GM18498 (cell line): ENCODE measurements around the gene PER2.
"Not testable (repeated sequence)": the region's sequence is repeated elsewhere in the genome, so short reads cannot be mapped to it uniquely, and the experiment has no call there.

Experiments used
- ATAC-seq: cut with Tn5 transposase; IDR thresholded peaks from one replicate; pipeline ENCODE4 v1.9.1; 2021; ENCODE audit warnings: mild to moderate bottlenecking, moderate library complexity; ENCODE audit not compliant: unreplicated experiment

Gene PER2, protein sequence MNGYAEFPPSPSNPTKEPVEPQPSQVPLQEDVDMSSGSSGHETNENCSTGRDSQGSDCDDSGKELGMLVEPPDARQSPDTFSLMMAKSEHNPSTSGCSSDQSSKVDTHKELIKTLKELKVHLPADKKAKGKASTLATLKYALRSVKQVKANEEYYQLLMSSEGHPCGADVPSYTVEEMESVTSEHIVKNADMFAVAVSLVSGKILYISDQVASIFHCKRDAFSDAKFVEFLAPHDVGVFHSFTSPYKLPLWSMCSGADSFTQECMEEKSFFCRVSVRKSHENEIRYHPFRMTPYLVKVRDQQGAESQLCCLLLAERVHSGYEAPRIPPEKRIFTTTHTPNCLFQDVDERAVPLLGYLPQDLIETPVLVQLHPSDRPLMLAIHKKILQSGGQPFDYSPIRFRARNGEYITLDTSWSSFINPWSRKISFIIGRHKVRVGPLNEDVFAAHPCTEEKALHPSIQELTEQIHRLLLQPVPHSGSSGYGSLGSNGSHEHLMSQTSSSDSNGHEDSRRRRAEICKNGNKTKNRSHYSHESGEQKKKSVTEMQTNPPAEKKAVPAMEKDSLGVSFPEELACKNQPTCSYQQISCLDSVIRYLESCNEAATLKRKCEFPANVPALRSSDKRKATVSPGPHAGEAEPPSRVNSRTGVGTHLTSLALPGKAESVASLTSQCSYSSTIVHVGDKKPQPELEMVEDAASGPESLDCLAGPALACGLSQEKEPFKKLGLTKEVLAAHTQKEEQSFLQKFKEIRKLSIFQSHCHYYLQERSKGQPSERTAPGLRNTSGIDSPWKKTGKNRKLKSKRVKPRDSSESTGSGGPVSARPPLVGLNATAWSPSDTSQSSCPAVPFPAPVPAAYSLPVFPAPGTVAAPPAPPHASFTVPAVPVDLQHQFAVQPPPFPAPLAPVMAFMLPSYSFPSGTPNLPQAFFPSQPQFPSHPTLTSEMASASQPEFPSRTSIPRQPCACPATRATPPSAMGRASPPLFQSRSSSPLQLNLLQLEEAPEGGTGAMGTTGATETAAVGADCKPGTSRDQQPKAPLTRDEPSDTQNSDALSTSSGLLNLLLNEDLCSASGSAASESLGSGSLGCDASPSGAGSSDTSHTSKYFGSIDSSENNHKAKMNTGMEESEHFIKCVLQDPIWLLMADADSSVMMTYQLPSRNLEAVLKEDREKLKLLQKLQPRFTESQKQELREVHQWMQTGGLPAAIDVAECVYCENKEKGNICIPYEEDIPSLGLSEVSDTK (N-terminal part only)

DNA sequence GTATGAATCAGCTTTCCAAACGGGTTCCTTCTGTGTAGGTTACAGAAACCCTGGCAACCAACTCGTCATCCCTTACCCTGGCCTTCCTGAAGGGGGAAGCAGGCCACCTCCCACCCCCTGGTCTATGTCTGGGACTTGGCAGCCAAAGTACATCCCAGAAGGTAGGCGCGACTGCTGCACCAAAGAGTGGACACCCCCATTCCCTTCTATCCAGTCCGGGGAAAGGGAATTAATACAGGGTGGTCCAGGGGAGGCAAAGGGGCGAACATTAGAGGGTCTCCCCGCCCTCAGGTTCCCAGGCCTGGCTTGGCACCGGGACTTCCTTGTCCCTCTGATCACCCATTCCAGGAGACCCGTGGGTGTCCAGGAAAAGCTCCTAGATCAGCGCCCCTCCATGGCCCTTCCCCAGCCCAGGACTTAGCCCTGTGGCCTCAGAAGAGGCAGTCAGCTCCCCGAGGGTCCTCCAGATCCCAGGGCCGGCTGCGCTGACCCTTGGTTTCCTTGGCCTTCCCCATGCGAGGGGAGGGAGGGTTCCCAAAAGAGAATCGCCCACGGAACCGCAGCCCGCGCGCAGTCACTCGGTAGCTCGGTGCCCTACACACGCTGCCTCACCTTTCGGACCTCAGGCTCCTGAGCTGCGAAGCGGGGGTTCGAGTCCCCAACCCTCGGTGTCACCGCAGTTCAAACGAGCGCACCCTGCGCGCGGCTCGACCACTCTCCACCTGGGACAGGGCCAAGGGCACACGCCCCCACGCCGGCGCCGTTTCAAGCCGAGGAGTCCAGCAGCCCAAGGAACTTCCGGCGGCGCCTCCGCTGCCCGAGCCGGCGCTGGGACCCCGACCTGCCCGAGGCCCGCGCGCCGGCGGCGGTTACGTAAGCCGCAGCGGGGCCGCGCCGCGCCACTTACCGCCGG is at the start of gene PER2:
TSS of gene PER2 (minus strand) at position 874 of the 913 bp plus-strand sequence. CDS start 10,674 bp downstream, outside the sequence.
- ATAC-seq: peak; percentile 38

DNA sequence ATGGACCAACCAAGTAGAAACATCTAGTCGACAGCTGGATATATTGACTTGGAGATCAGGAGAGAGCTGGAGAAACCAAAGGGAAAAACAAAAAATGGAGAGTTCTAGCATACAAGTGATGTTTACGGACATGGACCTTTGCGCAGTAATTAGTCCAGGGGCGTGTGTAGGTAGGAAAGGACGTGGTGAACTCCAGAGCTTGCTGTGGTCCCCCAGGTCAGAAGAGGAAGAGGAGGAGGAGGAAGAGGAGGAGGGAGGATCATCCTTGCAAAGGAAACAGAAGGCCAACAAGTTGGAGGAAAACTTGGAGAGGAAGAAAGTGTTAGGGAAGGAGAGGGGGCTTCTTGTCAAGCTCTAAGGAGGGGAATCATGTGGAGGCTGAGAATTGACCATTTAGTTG is 49.4 kb upstream of the PER2 start:
- ATAC-seq: no peak

DNA sequence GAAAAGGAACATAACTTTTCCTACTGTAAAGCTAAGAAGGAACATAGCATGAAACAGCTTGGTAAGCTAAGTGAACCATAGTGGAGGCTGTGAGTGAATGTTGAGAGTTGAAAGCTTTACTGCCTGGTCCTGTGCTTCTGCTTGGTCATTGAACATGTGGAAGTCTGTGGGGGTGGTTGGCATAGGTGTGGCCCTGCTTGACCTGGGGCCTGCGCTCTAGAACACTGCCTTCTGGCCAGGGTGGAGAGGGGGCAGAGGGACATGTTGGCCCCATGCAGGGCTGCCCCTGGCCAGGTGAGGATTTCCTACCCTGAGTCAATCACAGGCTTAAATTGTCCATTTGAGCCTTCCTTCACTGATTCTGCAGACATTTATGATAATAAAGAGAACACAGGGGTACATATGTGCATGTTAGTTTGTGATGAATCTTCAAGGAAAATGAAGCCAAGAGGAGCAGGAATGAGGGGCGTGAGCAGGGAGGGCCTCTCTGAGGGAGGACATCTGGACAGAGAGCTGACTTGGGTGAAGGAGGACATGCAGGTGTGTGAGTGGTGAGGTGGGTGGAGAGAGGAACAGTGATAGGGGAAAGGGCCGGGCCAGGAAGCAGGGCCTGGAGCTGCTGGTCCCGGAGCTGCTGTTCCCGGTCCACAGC is 48.5 kb upstream of the PER2 start:
- ATAC-seq: no peak

DNA sequence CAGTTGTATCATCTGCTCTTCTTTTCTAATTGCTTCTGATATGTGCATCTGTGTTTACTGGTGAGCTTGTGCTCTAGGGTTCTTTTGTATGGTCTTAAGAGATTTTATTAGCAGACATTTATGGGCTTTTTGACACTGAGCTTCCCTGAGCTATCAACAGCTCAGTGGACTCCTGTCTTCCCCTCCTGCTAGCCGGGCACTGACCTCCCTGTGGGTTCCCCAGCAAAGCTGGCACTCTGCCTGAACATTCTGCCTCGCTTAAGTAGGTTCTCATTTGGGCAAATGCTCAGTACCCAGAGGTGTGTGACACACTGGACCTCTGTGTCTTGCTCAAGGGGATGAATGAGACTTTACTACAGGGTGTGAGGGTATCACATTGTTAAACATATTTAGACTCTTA is 47.7 kb upstream of the PER2 start:
- no peak for ATAC-seq

DNA sequence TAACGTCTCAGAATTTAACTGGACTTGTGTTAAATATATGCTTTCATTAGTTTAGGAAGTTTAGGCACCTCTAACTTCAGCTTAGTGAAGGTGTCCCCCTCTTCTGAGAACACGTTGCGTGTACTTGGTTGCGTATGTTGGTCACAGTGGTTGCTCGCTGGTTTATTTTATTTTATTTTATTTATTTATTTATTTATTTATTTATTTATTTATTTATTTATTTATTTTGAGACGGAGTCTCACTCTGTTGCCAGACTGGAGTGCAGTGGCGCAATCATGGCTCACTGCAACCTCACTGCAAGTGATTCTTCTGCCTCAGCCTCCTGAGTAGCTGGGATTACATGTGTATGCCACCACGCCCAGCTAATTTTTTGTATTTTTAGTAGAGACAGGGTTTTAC is 47.2 kb upstream of the PER2 start:
- ATAC-seq: not testable (repeated sequence)

DNA sequence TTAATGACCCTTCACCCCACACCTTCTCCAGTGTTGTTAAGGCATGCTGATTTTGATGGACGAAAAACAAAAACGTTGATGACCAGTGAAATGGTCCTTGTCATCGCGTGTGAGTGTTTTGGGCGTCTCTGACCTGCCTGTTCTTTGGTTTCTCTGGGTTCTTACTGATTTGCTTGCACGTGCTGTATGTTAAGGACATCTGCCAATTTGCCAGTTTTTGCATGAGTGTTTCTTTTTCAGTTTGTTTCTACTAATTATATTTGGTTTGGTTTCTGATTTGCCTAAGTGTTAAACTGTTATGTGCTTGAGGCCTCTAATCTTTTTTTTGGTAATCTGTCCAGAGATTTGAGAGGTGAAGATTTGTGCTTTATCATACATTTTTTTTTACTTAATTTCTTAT is 46.5 kb upstream of the PER2 start:
- no peak for ATAC-seq

DNA sequence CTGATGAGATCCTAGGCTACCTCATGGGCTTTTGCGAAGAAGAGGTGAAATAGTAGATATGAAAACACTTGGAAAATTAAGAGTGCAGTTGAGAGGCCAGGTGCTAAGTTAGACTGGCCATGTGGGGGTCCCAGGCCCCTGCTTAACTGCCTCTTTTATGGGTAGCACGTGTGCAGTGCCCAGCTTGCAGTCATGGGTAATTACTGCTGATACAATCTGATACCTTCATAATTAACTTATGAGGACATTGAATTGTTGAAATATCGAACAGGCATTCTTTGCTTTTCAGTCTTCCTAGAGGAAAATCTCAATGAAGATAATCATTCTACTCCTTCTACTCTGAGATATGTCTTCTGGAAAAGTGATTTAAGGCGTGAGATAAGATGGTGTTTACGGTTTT is 43.5 kb upstream of the PER2 start:
- no peak for ATAC-seq

DNA sequence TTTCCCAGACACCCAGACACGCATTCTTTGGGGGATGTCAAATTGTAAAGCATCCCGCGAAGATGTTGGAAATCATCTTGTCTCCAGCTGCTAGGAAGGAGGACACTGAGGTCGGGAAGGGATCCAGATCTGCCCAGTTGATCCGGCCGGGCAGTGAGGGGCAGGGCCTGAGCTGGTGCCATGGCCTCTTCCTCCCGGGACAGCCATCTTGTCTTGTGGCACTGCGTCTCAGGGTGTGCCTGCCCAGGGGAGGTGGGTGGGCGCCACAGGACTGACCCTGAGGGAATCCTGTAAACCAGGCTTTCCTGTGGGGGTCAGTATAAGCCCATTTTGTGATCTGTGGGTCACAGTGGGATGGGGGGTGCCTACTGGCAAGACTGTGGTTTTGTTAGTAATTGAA is 42.0 kb upstream of the PER2 start:
- no peak for ATAC-seq

DNA sequence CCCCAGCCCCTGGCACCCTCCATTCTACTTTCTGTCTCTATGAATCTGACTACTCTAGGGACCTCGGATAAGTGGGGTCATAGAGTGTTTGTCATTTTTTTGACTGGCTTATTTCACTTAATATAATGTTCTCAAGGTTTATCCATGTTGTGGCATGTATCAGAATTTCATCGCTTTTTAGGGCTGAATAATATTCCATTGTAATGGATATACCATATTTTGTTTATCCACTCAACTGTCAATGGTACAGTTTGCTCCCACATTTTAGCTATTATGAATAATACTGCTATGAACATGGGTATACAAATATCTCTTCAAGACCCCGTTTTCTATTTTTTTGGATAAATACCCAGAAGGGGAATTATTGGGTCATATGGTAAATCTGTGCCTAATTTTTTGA is 39.3 kb upstream of the PER2 start:
- no peak for ATAC-seq

DNA sequence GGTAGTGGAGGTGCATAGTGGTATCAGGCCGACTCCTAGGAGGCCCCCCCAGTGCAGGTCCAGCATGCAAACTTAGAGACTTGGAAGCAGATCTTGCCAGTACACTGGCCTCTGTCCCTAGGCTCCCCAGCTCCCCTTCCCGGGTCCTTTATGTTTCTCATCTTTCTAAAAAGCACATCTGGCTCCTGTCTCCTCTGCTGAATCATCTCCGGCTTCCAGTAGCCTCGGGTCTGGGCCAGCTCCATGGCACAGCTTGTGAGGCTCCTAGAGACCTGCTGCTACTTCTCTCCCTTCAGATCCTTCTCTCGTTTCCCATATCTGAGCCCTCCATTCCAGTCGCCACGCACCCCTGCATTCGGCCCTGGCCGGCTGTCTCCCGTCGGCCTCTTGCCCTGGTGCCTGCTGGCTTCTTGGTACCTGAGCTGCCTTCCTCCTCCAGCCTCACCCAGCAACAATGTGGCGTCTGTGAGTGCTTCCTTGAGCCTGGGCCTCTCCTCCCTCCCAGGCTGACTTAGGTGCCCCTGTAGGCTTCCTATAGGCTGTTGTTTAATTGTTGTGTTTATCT is 38.5 kb upstream of the PER2 start:
- ATAC-seq: no peak

DNA sequence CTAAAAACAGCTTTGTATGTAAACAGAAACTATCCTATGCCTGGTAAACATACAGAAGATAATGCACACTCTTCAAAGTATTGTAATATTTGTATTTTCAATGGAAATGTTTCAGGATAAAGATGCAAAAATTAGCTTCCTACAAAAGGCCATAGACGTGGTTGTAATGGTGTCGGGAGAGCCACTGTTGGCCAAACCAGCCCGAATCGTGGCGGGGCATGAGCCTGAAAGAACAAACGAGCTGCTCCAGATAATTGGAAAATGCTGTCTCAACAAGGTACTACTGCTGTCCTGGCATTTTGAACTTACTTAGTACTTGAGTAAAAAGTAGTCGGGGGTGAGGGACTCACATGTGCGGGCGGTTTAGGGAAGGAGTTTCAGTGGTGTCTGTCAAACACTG is 37.3 kb upstream of the PER2 start:
- no peak for ATAC-seq

DNA sequence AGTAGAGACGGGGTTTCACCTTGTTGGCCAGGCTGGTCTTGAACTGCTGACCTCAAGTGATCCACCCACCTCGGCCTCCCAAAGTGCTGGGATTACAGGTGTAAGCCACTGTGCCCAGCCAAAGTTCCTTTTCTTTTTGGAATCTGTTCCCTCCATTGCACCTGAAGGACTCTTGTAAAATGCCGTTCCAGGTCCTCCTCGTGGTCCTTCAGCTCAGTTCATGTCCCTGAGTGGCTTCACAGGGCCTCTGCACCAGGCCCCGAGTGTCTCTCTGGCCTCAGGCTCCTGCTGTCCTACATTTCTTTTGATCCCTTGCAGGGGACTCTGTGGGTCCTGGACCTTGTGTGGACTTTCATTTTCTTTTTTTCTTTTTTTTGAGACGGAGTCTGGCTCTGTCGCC is 35.8 kb upstream of the PER2 start:
- not testable (repeated sequence) for ATAC-seq

DNA sequence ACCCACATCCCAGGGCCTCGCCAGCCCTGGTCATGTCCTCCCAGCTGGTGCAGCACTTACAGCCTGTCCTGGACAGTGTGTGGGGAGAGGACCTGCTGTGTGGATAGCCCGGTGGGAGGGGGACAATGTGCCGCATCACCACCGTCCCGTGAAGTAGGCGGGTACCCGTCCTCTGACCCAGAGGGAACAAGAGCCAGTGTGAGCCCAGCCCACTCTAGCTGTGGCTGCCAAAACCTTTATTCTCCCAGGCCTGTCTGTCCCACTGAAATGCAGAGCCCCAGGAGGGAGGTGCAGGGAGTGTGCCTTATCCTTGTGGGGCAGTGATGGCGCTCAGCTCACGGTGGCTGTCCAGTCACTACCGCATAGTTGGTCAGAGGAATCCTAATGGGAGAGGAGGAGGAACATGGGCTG is 33.6 kb upstream of the PER2 start:
- ATAC-seq: no peak

DNA sequence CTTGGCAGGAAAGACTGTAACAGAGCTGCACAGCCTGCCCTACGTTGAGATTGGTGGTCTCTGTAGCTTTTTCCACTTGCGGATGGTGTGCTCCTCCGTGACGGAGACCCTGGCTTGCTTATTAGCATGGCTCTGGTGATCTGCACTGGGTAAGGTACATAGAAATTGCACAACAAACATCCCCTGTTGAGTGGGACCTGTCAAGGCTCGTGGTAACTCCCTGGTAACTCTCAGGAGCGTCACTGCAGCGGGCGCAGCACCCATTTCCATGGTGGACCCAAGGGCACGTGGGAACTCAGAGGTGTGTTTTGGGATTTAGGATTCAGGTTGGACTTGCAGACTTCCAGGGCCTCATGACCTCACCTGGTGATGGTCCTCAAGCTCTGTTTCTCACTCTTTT is 33.1 kb upstream of the PER2 start:
- ATAC-seq: no peak

DNA sequence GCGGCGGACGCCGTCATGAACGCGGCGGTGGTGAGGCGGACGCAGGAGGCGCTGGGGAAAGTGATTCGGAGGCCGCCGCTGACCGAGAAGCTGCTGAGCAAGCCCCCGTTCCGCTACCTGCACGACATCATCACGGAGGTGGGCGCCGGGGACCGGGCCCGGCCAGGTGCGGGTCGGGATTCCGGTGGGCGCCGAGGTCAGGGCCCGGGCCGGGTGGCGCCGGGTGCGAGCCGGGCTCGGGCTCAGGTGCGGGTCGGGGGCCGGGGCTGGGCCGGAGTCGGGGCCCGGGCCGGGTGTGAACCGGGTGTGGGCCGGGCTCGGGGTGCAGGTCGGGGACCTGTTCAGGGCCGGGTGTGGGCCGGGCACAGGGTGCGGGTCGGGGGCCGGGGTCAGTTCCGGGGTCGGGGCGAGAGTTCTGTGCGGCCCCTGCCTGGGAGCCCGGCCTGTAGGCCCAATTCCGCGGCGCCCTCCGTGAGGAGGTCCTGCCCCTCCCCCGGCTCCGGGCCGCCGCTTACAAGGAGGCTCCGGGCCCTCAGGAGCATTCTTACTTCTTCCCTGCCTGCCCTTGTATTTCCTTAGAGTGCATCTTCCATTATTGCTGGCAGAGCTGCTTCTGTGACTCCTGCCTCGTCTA is 32.4 kb upstream of the PER2 start:
- peak; percentile 40 for ATAC-seq

DNA sequence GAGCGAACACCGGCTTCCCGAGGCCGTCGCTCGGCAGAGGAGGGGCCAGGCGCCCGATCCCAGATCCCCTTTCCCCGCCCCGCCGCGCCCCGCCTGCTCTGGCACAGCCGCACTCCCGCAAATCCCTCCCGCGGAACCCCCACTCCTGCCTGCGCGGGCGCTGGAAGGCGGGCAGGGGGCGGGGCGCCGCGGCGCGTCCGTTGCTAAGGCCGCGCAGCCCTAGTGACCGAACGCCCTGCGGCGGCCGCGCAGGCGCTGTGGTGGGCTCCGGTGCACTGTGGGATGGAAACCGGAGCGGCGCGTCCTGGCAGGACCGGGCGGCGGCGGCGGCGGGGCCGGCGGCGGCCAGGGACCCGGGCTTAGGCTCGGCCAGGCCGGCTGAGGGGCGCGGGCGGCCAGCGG is 31.8 kb upstream of the PER2 start, which contains the start of gene TRAF3IP1:
TSS of gene TRAF3IP1 (plus strand) at position 273 of the 402 bp plus-strand sequence. CDS start 145 bp downstream, outside the sequence.
- ATAC-seq: peak; percentile 98

DNA sequence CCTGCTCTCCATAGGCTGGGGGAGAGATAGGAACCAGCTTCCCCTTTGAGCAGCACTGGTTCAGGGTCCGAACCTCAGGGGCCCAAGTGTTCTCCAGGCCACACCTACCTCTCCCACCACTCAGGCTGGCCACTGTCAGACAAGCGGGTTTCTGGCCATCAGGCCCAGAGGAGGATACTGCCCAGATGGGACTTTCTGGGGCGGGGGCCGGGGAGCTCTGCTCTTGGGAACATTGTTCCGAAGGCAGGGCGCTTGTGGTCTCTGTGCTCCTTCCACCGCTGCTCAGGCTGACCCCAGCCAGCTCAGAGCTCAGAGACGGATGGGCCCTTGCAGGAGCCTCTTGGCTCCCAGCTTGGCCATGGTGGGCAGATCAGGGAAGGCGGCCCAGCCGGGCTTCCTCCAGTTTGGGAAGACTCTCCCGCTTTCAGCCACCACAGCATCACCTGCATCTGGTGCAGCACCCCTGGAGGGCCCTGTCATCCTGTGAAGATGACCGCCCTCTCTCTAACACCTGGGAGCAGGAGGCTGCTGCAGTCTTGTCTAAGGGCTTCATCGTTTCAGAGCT is 26.7 kb upstream of the PER2 start:
- ATAC-seq: no peak

DNA sequence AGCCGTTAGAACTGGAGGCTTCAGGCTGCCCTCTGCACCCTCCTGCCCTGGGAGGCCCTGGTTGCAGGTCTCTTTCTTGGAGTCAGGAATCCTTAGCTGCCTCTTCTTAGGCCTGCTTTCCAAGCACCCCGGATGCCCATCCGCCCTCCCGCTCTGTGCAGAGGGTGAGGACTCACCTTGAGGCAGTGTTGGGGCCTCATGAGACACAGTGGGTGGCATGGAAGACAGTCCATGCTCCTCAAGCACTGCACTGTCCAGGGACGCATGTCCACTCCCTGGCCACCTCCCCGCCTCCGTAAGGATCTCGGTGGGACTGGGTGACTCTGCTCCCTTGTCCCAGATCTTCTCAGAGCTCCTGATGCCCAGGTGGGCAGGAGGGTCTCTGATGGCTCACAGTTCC is 26.2 kb upstream of the PER2 start:
- ATAC-seq: no peak

DNA sequence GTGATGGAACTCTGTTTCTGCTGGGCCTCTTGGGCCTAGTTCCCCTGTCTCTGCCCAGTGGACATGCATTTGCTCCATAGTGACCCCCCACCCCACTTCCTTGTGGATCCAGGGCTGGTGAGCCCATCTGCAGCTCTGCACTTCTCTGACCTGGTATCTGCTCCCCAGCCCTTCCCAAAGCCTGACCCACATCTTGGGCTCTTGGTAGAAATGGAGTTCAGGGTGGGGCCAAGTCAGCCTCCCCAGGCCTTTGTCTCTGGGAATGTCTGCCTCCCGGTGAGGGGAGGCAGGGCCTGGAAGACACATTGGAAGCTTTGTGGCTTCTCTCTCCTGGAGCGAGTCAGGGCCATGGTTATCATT is 25.6 kb upstream of the PER2 start:
- ATAC-seq: no peak
